Measurements from ENCODE around the gene HOXA4. TPM values are rescaled to one million over a fixed set of nuclear protein-coding genes. Genes with fewer than 3 reads are reported as not detected.

The HOXA4 gene
- polyA plus RNA-seq, 1 donor from 2014 or later = not detected

DNA sequence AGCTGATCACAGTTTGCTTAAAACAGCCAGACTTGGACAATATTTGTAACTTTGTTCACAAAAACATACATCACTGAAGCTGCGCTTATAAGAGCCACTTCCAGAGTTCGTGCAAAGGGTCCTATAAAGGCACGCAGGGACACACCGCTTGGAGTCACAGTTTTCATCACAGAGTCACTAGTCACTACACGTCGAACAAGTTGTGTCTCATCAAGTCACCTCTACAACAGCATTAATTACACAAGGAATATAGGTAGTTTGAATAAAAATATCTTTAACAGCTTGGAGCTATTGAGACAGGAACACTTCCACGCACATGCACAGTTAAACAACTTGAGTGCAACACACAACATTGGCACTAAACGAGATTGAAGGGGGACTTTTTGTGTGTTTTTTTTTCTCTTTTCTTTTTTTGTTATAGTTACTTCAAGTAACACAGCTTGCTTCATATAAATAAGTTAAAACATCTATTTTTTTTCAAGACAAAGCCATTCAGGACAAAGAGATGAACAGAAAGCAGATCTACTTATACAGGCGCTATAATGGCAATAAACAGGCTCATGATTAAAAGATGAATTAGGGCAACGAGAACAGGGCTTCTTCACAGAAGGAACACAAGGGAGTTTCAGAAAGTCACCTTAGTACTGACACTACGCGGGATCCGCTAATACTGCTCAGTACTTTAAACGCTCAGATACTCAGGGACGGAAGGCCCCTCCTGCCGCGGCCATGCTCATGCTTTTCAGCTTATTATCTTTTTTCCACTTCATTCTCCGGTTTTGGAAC, 10.8 kb upstream of the HOXA4 start:
- no peaks in the 10 kb centered on the region for H3K36me3 Mint-ChIP-seq
- H3K27ac Mint-ChIP-seq = peak overlapping the region in 1 of 3 donors; percentile 9
- H3K27me3 Mint-ChIP-seq = peaks cover 10% of the 10 kb centered on the region
- peak overlapping the region in 1 of 4 donors; percentile 12 for H3K4me3 Mint-ChIP-seq
- no peaks in the 10 kb centered on the region for H3K9me3 Mint-ChIP-seq
- peaks cover 0 to 2% (median under 1%) of the 10 kb centered on the region in 3 donors for H3K4me1 Mint-ChIP-seq

DNA sequence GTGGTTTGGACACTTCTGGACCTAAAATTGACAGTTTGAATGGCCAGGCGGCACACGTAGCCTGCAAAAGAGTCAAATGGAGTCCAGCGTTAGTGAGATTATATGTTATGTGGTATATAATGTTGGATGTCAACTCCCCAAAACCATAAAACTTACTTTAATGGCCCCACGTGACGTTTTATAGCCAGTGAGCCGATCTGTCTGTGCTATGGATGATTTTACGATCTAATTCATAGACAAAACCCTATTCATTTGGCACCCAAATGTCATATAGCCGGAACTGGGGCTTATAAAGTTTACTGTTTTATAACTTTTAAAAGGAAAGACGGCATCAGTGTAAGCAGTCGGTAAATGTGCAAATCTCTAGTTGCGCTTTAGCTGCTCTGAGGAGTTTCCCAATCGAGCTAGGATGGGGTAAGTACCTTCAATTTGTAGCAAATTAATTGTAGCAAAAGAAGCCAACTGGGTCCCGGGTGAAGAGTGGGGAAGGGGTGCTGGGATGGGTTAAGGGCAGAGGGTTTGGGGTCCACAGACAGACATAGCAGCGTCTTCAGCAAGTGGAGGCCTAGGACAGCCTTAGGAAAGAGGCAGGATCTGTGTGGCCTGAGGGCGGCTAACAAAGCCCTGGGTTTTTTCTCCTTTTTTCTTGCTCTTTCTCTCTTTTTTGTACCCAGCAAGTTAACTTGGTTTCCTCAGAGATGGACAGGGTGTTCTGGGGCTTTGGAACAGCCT, 9.7 kb upstream of the HOXA4 start:
- H3K36me3 Mint-ChIP-seq = no peaks in the 10 kb centered on the region
- H3K27ac Mint-ChIP-seq = no peak overlapping the region
- no peak overlapping the region for H3K4me3 Mint-ChIP-seq
- H3K4me1 Mint-ChIP-seq = peaks cover 0 to 2% (median 0%) of the 10 kb centered on the region in 3 donors
- H3K9me3 Mint-ChIP-seq = no peaks in the 10 kb centered on the region
- peaks cover 13% of the 10 kb centered on the region for H3K27me3 Mint-ChIP-seq

DNA sequence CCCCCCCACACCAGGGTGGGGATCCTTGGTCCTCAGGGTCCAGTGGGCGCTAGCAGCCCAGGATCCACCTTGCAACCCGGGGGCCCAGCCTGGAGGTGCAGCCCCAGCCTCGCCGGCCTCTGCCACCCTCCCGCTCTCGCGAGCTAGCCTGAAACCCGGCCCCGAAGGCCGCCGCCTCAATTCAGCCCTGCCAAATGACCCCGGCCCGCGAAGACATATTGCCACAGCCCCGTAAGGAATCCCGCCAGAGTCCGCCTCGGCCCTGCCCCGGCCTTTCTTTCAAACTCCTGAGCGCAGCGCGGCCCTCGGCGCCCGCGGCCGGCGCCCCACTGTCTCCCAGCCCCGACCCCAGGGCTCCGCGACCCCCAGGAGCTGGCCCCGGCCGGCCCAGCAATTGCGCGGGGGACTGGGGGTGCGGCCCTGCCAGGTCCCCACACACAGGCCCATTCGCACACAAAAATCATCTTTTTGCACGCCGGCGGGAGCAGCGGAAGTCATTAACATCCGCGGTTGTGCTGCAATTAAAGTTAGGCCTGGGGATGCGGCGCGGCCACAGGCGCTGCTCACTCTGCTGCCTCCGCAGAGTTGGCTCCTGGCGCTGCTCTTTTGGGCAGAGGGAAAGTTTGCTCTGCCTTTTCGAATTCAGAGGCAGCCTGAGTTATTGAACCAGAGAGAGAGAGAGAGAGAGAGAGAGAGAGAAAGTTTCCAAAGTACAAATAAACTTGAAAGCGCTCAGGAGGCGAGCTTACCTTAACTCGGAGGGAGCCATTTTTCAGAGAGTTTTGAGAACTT, 9.0 kb upstream of the HOXA4 start:
- Mint-ChIP-seq H3K27me3 (peaks cover 18% of the 10 kb centered on the region), H3K27ac (no peak overlapping the region), H3K4me1 (peaks cover 0 to 5% (median 2%) of the 10 kb centered on the region in 3 donors), H3K9me3 (no peaks in the 10 kb centered on the region), H3K4me3 (no peak overlapping the region), H3K36me3 (no peaks in the 10 kb centered on the region)

DNA sequence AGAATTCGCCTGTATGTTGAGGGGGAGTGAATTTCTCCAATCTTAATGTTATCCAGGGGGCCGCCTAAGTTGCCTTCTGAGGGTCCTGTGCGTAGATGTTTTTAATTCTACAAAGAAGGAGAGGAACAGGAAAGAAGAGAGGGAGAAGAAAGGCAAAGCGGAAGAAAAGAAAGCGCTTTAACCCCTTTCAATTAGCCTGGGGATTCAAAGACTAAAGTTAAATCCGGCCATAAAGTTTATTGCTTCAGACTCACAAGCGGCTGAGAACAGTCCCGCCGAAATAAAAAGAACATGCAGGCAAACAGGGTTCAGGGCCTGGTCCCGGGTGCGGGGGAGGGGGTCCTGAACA, 8.4 kb upstream of the HOXA4 start:
- Mint-ChIP-seq H3K27ac (no peak overlapping the region), H3K4me1 (peaks cover 0 to 5% (median 2%) of the 10 kb centered on the region in 3 donors), H3K9me3 (no peaks in the 10 kb centered on the region), H3K27me3 (peaks cover 22% of the 10 kb centered on the region), H3K4me3 (no peak overlapping the region), H3K36me3 (no peaks in the 10 kb centered on the region)

DNA sequence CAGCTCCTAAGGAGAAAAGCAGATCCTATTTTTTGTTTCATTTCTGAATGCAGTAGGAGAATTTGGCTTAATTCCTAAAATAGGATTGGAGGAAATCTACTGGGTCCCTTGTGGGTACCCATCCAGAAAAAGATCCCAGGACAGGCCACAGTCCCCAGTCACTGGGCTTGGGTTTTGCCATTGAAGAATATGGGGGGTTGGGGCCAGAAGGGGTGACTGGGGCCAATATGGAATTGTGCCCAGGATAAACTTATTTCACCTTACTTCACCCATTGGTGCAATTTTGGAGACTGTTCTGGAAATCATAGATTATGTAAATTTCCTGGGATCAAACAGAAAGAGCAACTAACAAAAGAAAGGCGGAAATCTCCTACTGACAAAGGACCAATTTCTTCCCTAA, 7.9 kb upstream of the HOXA4 start:
- H3K27ac Mint-ChIP-seq = no peak overlapping the region
- H3K27me3 Mint-ChIP-seq = peaks cover 25% of the 10 kb centered on the region
- no peaks in the 10 kb centered on the region for H3K36me3 Mint-ChIP-seq
- peaks cover 0 to 5% (median 2%) of the 10 kb centered on the region in 3 donors for H3K4me1 Mint-ChIP-seq
- no peak overlapping the region for H3K4me3 Mint-ChIP-seq
- H3K9me3 Mint-ChIP-seq = no peaks in the 10 kb centered on the region

DNA sequence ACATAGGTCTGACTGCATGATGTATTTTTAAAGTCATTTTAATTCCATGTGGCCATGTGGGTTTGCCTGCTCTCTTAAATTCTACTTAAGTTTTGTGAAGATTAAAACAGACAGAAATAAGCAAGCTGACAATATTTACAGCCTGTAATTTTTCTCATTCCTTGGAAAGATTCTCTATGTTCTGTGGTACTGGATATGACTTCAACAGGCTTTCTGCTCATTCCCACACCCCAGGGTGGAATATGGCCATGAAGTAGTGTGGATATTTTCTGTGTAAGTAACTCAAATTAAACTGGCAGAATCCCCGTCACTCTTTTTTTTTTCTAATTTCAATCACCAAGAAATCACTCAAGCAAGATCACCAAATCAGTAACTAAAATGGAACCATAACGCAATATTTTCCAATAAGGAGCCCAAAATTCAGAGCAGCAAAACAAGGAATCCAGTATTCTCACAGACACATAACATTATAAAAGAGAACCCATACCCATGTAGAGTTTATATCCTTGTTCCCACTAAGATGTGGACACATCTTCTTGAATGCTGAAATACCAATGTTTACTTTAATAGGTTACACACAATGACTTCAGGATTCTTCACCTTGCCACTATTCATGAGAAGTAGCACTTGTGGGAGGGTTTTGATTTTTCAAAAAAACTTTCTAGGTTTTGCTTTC, 7.2 kb upstream of the HOXA4 start:
- Mint-ChIP-seq H3K4me1 (peaks cover 0 to 5% (median 2%) of the 10 kb centered on the region in 3 donors), H3K4me3 (no peak overlapping the region), H3K36me3 (no peaks in the 10 kb centered on the region), H3K9me3 (no peaks in the 10 kb centered on the region), H3K27ac (no peak overlapping the region), H3K27me3 (peaks cover 29% of the 10 kb centered on the region)

DNA sequence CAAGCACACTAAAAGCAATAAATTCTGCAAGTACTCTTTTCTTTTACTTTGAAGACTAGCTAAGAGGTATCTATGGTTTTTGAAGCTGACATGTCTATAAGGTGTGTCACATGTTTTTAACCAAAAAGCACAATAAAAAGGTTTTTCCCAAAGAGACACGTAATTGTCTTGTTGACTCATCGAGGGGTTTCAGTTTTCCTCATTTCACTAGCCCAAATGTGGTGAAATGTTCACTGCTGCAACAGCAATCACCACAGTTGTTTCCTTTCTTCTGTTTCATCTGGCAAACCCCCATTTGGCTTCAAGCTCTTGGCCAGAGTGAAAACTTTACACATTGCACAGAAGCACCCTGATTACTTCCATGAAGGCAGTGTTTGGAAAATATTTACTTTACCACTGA, 3.8 kb upstream of the HOXA4 start:
- H3K4me1 Mint-ChIP-seq = peaks cover 0 to 5% (median 2%) of the 10 kb centered on the region in 3 donors
- H3K27ac Mint-ChIP-seq = peak overlapping the region in 1 of 3 donors; percentile 16
- H3K4me3 Mint-ChIP-seq = no peak overlapping the region
- no peaks in the 10 kb centered on the region for H3K36me3 Mint-ChIP-seq
- no peaks in the 10 kb centered on the region for H3K9me3 Mint-ChIP-seq
- H3K27me3 Mint-ChIP-seq = peaks cover 33% of the 10 kb centered on the region

DNA sequence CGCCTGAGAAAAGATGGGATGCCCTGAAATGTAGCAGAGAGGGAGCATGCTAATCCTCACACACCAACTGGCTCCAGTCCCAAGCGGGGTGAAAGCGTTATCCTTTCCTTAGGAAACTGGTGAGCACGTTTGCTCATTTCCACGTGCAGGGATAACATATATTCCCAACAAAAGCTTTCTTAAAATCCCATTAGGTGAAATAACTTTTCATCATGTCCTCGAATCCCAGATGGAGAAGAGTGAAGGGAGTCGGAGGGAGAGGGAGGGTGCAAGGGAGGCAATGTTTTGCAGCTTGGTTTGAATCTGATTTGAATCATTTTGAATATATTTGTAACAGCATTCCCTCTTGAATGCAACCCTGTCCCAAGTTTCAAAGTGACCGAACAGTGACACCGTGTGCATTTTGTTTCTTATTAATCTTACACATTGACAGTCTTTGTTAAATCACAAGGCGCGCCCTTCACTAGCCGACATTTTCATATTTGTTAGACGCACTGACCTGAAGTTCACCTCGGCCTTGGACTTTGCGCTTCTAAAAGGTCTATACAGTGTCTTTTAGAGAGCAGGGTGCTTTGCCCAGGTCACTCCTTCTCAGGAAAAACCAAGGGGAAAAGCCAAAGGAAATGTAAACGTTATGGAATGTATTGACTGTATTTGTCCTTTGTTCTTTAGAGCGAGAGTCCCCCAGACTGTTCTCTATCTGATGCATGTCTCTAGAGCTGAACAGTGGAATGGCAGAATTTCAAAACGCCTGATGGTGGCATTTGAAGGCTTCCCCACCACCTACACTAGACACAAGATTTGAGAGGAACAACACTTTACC, 3.1 kb upstream of the HOXA4 start:
- Mint-ChIP-seq H3K27ac (no peak overlapping the region), H3K4me3 (no peak overlapping the region), H3K4me1 (peaks cover 2 to 5% (median 3%) of the 10 kb centered on the region in 3 donors), H3K27me3 (peaks cover 33% of the 10 kb centered on the region), H3K9me3 (no peaks in the 10 kb centered on the region), H3K36me3 (no peaks in the 10 kb centered on the region)

DNA sequence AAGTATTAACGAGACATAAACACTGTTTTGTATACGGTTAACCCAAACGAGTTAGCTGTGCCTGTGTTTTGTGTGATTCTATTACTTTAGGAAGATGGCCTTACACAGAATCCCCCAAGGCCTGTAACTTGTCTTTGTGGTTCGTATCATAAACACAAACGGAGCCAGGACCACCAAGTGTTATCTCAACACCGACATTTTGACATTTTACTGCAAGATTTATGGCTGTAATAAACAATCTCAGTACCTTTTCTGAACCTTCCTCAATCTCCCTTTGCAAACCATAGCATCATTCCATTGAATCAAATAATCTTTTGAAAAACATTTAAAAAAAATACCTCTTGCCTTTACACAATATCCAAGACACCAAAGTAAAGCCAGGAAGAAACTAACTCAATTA, 2.4 kb upstream of the HOXA4 start:
- peaks cover 2 to 5% (median 4%) of the 10 kb centered on the region in 3 donors for H3K4me1 Mint-ChIP-seq
- no peaks in the 10 kb centered on the region for H3K9me3 Mint-ChIP-seq
- H3K36me3 Mint-ChIP-seq = no peaks in the 10 kb centered on the region
- no peak overlapping the region for H3K4me3 Mint-ChIP-seq
- peaks cover 33% of the 10 kb centered on the region for H3K27me3 Mint-ChIP-seq
- H3K27ac Mint-ChIP-seq = no peak overlapping the region

DNA sequence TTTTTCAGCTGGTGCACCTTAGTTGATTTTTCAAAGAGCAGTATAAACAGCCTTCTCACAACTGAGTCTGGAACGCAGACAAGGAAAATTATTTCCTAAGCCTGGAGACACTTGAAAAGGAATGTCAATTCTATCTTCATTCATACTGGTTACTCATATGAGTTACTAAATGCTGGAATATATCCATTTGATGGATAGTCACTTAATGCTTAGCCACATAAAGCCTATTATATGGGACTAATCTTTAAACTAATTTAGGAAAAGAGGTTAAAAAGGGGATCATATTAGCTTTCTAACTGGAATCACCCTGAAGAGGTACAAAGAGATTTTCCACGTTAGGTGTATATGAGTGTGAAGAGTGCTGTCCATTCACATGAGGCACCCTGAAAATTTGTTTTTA, 1.7 kb upstream of the HOXA4 start:
- Mint-ChIP-seq H3K27me3 (peaks cover 33% of the 10 kb centered on the region), H3K27ac (peak overlapping the region in 1 of 3 donors; percentile 86), H3K9me3 (no peaks in the 10 kb centered on the region), H3K4me1 (peaks cover 2 to 5% (median 4%) of the 10 kb centered on the region in 3 donors), H3K4me3 (peak overlapping the region in 1 of 4 donors; percentile 75), H3K36me3 (no peaks in the 10 kb centered on the region)

DNA sequence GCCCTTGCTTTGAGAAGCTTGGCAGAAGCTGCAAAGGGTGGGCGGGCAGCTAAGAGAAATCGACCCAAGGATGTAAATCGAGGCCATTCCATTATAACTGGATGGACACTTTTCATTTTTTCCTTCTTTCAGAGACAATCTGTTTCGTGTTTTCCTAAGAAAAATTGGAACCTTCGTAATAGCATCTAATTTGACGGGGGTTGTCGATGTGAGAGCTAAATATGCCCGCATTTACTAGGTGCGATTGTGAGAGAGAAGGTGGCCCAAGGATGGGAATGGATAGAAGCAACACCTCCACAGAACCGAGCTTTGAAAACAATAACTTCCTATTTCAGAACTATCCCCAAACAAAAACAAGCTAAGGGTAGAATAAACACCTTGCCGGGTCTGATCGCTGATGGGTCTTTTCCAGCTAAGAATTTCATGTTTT, 848 bp upstream of the HOXA4 start:
- Mint-ChIP-seq H3K27ac (peak overlapping the region in 2 of 3 donors; percentile 68 to 86), H3K4me1 (peaks cover 2 to 5% (median 4%) of the 10 kb centered on the region in 3 donors), H3K9me3 (no peaks in the 10 kb centered on the region), H3K36me3 (no peaks in the 10 kb centered on the region), H3K27me3 (peaks cover 33% of the 10 kb centered on the region), H3K4me3 (peak overlapping the region; percentile 75 to 87 (median 76))

DNA sequence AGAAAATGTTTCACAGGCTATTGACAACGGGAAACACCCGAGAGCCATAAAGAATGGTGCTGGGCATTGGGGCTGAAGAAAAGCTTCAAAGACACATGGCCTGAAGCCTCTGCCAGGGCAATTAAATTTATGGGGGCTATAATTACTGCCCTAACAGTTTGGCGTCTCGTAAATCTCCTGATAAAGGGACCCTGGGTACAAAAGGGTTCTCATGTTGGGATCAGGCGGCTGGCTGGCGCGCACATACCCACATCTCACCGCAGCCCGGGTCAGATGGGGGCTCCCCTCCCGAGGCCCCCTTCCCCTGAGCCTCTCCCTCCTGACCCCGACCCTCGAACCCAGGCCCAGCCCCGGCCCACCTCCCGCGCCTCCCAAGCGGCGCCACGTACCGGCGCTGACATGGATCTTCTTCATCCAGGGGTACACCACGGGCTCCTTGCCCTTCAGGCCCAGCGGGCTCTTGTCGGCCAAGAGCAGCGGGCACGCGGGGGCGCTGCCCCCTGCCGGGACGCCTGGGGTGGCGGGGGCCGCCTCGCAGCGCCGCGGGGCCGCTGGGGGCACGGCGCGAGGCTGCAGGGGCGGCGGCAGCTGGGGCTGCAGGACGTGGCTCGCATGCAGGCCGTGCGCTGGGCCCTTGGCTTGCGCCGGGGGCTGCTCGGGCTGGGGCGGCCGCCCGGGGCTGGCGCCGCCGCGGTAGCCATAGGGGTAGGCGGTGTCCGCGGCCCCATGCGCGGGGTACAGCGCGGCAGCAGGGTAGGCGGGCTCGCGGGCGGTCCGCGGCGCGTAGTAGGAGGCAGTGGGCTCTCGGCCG, 623 bp downstream of the HOXA4 start:
- peaks cover 1 to 4% (median 2%) of the 10 kb centered on the region in 3 donors for H3K4me1 Mint-ChIP-seq
- no peaks in the 10 kb centered on the region for H3K9me3 Mint-ChIP-seq
- H3K27ac Mint-ChIP-seq = peak overlapping the region in 1 of 3 donors; percentile 56
- H3K4me3 Mint-ChIP-seq = peak overlapping the region; percentile 24 to 45 (median 38)
- no peaks in the 10 kb centered on the region for H3K36me3 Mint-ChIP-seq
- peaks cover 24% of the 10 kb centered on the region for H3K27me3 Mint-ChIP-seq
